Measurements from ENCODE around the gene LRP6. TPM values are rescaled to one million over a fixed set of nuclear protein-coding genes. Genes with fewer than 3 reads are reported as not detected.
"Not testable (repeated sequence)": the region's sequence is repeated elsewhere in the genome, so short reads cannot be mapped to it uniquely, and the experiment has no call there.

LRP6 gene
- total RNA-seq, 1 experiment from 2014 or later, result 45.5 TPM

- Histone ChIP-seq H3K4me2 (no peak overlapping the region), H2AFZ (no peak overlapping the region), H3K79me2 (ENCODE audit: low read depth) (no peaks in the 10 kb centered on the region), H3K9me2 (ENCODE audit: insufficient read depth) (no peaks in the 10 kb centered on the region), H3K4me3 (no peak overlapping the region), H4K20me1 (ENCODE audit: insufficient read depth) (no peaks in the 10 kb centered on the region), H3K27me3 (ENCODE audit: insufficient read depth, low read depth) (no peaks in the 10 kb centered on the region), H3K4me1 (replicated peaks; ENCODE audit: insufficient read depth) (no peaks in the 10 kb centered on the region), H3K36me3 (ENCODE audit: low read depth) (no peaks in the 10 kb centered on the region), H3F3A (ENCODE audit: insufficient read depth, low read depth) (no peaks in the 10 kb centered on the region; the same call in 1 of the 2 replicates), H3K27ac (no peak overlapping the region), H3K9me3 (ENCODE audit: insufficient read depth, low read depth) (no peaks in the 10 kb centered on the region)
- no TSS peak for BruUV-seq (replicated peaks)
- TF ChIP-seq EZH2 (IDR thresholded peaks at IDR 0.05; ENCODE audit: low read depth), result no peak
- TF ChIP-seq, protein P1, sequence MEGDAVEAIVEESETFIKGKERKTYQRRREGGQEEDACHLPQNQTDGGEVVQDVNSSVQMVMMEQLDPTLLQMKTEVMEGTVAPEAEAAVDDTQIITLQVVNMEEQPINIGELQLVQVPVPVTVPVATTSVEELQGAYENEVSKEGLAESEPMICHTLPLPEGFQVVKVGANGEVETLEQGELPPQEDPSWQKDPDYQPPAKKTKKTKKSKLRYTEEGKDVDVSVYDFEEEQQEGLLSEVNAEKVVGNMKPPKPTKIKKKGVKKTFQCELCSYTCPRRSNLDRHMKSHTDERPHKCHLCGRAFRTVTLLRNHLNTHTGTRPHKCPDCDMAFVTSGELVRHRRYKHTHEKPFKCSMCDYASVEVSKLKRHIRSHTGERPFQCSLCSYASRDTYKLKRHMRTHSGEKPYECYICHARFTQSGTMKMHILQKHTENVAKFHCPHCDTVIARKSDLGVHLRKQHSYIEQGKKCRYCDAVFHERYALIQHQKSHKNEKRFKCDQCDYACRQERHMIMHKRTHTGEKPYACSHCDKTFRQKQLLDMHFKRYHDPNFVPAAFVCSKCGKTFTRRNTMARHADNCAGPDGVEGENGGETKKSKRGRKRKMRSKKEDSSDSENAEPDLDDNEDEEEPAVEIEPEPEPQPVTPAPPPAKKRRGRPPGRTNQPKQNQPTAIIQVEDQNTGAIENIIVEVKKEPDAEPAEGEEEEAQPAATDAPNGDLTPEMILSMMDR (conservative IDR thresholded peaks at IDR 0.05), result no peak
- DNase-seq, result no peak
- ChIA-PET CTCF (no interaction called here), POLR2A (ENCODE audit: unreplicated experiment) (no interaction called here)
- intact Hi-C loops (cut with micrococcal nuclease; ENCODE audit: unreplicated experiment), result no loop called here
Measured at GRCh38 chr12:12115514-12115913, 151.3 kb downstream of the LRP6 start.

DNA sequence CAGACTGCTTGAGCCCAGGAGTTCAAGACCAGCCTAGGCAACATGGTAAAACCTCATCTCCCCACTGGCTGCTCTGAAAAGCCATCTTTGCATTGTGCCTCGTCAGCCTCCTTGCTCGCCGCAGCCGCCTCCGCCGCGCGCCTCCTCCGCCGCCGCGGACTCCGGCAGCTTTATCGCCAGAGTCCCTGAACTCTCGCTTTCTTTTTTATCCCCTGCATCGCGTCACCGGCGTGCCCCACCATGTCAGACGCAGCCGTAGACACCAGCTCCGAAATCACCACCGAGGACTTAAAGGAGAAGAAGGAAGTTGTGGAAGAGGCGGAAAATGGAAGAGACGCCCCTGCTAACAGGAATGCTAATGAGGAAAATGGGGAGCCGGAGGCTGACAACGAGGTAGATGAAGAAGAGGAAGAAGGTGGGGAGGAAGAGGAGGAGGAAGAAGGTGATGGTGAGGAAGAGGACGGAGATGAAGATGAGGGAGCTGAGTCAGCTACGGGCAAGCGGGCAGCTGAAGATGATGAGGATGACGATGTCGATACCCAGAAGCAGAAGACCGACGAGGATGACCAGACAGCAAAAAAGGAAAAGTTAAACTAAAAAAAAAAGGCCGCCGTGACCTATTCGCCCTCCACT lies 155.8 kb downstream of the LRP6 start:
- intact Hi-C loops (cut with micrococcal nuclease; ENCODE audit: unreplicated experiment); H2AFZ ChIP-seq; H3F3A ChIP-seq (ENCODE audit: insufficient read depth, low read depth); DNase-seq; BruUV-seq (replicated peaks); H3K79me2 ChIP-seq (ENCODE audit: low read depth); H3K4me3 ChIP-seq; H3K4me1 ChIP-seq (replicated peaks; ENCODE audit: insufficient read depth); H3K27ac ChIP-seq; H3K9me2 ChIP-seq (ENCODE audit: insufficient read depth); H3K4me2 ChIP-seq; H4K20me1 ChIP-seq (ENCODE audit: insufficient read depth); CTCF ChIA-PET; H3K36me3 ChIP-seq (ENCODE audit: low read depth); POLR2A ChIA-PET (ENCODE audit: unreplicated experiment); H3K27me3 ChIP-seq (ENCODE audit: insufficient read depth, low read depth): not testable (repeated sequence)
- H3K9me3 ChIP-seq (ENCODE audit: insufficient read depth, low read depth), result peaks cover 11% of the 10 kb centered on the region

DNA sequence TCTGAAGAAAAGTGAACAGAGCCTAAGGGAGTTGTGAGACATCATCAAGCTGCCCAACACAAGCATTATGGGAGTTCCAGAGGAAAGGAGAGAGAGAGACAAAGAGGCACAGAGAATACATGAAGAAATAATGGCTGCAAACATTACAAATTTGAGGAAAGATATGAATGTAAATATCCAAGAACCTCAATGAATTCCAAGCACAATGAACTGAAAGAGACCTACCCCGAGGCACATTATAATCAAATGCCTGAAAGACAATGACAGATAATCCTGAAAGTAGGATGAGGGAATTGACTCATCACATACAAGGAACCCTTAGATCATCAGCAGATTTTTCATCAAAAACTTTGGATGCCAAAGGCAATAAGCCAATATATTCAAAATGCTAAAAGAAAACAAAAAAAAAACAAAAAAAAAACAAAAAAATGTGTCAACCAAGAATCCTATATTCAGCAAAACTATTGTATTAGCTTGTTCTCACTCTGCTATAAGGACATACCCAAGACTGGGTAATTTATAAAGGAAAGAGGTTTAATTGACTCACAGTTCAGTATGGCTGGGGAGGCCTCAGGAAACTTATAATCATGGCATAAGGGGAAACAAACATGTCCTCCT lies 158.3 kb downstream of the LRP6 start:
- no peak for DNase-seq
- H3K4me3 ChIP-seq, result no peak overlapping the region
- BruUV-seq (replicated peaks), result no TSS peak
- H3K27me3 ChIP-seq (ENCODE audit: insufficient read depth, low read depth), result no peaks in the 10 kb centered on the region
- no peak overlapping the region for H3K27ac ChIP-seq
- no peaks in the 10 kb centered on the region for H4K20me1 ChIP-seq (ENCODE audit: insufficient read depth)
- no peaks in the 10 kb centered on the region for H3K36me3 ChIP-seq (ENCODE audit: low read depth)
- ChIA-PET POLR2A (ENCODE audit: unreplicated experiment) (no interaction called here), CTCF (interaction anchor here (0.6 kb wide), 1 partner anchor 235 kb away, joined by 3 read pairs; no protein-coding TSS in a partner anchor)
- H2AFZ ChIP-seq, result no peak overlapping the region
- H3K4me1 ChIP-seq (replicated peaks; ENCODE audit: insufficient read depth), result no peaks in the 10 kb centered on the region
- no peaks in the 10 kb centered on the region for H3K79me2 ChIP-seq (ENCODE audit: low read depth)
- no peaks in the 10 kb centered on the region; the same call in 1 of the 2 replicates for H3F3A ChIP-seq (ENCODE audit: insufficient read depth, low read depth)
- intact Hi-C loops (cut with micrococcal nuclease; ENCODE audit: unreplicated experiment), result no loop called here
- TF ChIP-seq EZH2 (IDR thresholded peaks at IDR 0.05; ENCODE audit: low read depth), result no peak
- TF ChIP-seq, protein P1 (conservative IDR thresholded peaks at IDR 0.05), result no peak
- H3K9me2 ChIP-seq (ENCODE audit: insufficient read depth), result no peaks in the 10 kb centered on the region
- no peak overlapping the region for H3K4me2 ChIP-seq
- peaks cover 11% of the 10 kb centered on the region for H3K9me3 ChIP-seq (ENCODE audit: insufficient read depth, low read depth)

All from PC-9 (cell line).